GM12874 (cell line): ENCODE data around the gene OR1F1.

Experiments used
- TF ChIP-seq, protein P1 (sequence below): IDR thresholded peaks from 2 replicates; pipeline ENCODE4 v1.5.1; 2011; ENCODE audit warnings: low read depth, mild to moderate bottlenecking, control low read depth, low read length, moderate library complexity; ENCODE audit not compliant: insufficient read depth

OR1F1 gene

DNA sequence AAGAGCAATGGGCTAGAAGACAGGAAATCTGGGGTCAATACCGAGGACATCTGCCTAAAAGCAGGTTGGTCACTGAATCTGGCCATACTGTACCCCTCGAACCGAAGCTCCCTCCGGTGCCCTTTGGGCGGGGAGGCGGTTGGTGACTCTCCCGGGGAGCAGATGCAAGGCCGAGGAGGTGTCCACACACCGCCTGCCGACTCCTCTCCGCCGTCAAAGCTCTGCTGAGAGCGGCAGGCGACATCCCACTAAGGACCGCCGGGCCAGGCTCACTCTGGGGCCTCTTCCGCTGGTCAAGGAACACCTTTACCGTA is 46.5 kb downstream of the OR1F1 start:
- TF ChIP-seq, protein P1, sequence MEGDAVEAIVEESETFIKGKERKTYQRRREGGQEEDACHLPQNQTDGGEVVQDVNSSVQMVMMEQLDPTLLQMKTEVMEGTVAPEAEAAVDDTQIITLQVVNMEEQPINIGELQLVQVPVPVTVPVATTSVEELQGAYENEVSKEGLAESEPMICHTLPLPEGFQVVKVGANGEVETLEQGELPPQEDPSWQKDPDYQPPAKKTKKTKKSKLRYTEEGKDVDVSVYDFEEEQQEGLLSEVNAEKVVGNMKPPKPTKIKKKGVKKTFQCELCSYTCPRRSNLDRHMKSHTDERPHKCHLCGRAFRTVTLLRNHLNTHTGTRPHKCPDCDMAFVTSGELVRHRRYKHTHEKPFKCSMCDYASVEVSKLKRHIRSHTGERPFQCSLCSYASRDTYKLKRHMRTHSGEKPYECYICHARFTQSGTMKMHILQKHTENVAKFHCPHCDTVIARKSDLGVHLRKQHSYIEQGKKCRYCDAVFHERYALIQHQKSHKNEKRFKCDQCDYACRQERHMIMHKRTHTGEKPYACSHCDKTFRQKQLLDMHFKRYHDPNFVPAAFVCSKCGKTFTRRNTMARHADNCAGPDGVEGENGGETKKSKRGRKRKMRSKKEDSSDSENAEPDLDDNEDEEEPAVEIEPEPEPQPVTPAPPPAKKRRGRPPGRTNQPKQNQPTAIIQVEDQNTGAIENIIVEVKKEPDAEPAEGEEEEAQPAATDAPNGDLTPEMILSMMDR: no peak

DNA sequence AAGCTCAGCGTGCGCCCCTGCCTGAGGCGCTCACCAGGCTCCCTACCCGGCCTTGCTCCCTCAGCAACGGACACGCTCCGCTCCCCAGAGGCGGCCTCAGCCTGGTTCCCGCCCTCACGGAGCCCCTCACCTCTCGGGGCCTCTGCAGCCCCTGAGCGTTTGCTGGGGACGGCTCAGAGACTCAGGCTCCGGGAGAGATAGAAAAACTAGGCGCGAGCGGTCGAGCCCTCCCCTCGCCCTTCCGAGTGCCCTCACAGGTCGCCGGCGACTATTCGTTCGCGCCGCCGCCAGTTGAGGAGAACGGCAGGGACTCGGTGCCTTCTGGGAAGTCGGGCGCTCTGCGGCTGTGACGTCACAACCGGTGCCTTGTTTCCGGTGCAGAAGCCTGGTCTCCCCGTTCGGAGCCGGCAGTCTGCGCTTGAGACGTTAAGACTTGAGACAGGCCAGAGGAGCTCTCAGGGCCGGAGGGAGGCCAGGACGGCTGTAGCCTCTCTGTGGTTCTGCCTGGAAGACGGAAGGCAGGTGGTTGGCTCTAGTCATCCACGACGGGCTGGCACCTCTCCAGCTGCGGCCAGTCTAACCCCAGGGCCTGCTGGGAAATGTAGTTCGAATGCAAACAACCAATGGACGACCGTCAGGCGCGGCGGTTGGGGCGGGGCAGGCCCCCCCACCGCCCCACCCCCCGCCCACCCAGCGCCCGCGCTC is 47.0 kb downstream of the OR1F1 start, which contains the start of gene ZNF200:
ZNF200 (minus strand) TSS at position 302 of the 705 bp plus-strand sequence. CDS start 1,403 bp downstream, outside the sequence.
- TF ChIP-seq, protein P1: no peak

DNA sequence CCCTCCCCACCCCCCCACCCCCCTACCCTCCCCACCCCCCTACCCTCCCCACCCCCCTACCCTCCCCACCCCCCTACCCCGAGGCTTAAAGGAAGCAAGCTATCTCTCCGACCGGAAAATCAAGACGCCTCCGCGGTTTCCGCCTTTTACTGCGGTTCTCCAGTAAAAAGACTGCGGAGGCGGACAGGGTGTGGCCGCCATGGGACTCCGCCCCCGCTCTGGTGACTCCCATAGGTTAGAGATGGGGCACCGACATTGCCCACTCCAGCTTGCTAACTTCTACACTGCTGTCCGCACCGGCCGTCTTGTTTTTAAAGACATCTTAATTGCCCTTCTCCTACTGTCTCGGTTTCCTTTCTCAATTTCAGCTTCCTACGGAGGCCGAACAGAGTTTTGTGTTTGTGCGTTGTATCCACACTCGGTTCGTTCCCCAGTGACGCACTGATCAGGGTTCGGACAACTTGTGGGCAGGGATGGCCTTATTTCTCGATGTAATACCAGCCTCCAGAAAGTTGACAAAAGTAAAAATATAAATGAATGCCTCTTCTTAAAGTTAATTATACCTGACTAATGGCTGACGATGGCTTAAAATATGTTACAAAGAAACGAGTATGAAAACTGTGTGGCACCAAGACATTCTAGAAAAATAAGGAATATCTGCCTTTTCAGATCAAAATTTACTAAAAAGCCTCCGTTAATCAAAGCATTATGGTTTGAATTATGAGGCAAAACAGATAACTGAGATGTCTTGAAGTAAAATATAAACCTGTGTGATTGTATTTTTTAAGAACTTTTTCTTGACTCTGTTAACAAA is 48.1 kb downstream of the OR1F1 start:
- TF ChIP-seq, protein P1: no peak

DNA sequence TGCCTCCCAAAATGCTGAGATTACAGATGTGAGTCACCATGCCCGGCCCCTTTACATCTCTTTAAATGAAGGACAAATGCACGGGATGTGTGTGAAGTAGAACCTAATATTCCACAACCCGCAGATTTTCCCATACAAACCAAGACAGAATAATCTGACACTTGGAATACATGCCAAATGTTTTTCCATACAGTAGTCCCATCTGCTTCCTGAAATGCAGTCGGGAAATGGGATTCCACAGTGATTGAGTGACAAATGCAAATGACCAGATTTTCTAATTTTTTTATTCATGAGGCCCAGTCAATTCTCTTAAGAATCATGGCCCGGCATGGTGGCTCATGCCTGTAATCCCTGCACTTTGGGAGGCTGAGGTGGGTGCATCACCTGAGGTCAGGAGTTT is 53.8 kb downstream of the OR1F1 start:
- TF ChIP-seq, protein P1: no peak

DNA sequence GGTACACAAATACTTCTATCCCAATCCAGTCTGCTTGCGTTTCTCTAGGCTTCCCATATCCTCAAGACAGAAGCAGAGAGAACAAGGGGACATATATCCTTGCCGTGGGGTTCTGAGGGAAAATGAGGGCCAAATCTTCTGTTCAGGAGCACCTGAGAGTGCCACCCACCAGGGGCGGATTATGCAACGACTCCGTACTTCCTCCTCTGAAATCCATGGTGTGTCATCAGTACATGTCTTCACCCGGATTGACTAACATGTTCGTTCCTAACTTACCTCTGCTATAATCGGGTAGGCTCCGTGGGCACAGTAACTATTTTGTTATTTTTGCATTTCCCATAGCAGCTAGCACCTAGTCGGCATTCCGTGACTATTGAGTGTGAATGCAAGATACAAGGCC is 54.7 kb downstream of the OR1F1 start:
- TF ChIP-seq, protein P1: no peak

DNA sequence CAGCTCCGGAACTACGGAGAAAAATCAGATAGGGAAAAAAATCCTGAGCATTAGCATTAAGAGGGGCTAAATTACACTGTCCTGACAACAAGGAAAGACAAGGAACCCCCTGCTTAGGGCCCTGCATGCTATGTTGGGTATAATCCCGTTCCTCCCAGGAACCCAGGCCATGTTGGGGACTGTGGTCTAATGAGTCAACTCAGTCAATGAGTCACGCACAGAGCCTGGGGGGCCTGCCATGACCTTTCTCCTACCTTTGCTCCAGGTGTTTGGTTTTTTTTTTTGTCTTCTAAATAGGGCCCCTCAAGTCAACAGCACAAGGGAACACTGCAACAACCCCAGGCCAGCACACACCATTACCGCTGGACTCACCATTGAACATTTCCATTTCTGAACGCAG is 55.9 kb downstream of the OR1F1 start:
- TF ChIP-seq, protein P1: no peak

DNA sequence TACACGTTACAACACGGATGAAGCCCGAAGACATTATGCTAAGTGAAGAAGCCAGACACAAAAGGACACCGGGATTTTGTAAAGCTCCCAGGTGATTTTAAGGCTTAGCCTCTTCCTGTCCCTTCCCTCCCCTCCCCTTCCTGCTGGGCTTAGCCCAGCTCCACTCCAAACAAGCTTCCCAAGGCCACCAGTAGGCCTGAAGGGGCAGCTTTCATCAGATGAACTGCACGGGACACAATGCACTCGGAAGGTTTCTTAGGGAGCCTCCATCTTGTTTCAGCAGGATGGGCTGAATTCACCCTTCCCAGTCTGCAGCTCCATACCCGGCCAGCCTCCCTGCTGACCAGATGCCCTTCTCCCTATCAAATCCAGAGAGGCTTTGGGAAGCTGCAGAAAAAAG is 58.0 kb downstream of the OR1F1 start:
- TF ChIP-seq, protein P1: no peak
